ENCODE data around the gene DGKZ.
"Not testable (repeated sequence)": the region's sequence is repeated elsewhere in the genome, so short reads cannot be mapped to it uniquely, and the experiment has no call there.

DGKZ gene

GRCh38 chr11:46375392-46376101 is 28.3 kb downstream of the DGKZ start:
- Histone ChIP-seq H3K4me1 (ENCODE audit: control insufficient read depth, insufficient read depth, low read length) (no peaks in the 10 kb centered on the region), H3K9me3 (ENCODE audit: control insufficient read depth, low read length) (no peaks in the 10 kb centered on the region), H3K36me3 (ENCODE audit: control insufficient read depth, insufficient read depth, low read length) (no peaks in the 10 kb centered on the region), H3K27me3 (ENCODE audit: control insufficient read depth, insufficient read depth, low read length) (no peaks in the 10 kb centered on the region), H3K4me3 (ENCODE audit: low read length) (no peak overlapping the region), H3K9ac (ENCODE audit: low read length) (no peak overlapping the region)

GRCh38 chr11:46376258-46377050 is 29.2 kb downstream of the DGKZ start:
- H3K9me3 ChIP-seq (ENCODE audit: control insufficient read depth, low read length), result no peaks in the 10 kb centered on the region
- H3K36me3 ChIP-seq (ENCODE audit: control insufficient read depth, insufficient read depth, low read length), result no peaks in the 10 kb centered on the region
- H3K9ac ChIP-seq (ENCODE audit: low read length), result no peak overlapping the region
- H3K4me1 ChIP-seq (ENCODE audit: control insufficient read depth, insufficient read depth, low read length), result no peaks in the 10 kb centered on the region
- H3K4me3 ChIP-seq (ENCODE audit: low read length), result no peak overlapping the region
- H3K27me3 ChIP-seq (ENCODE audit: control insufficient read depth, insufficient read depth, low read length), result no peaks in the 10 kb centered on the region

- H3K27me3 ChIP-seq (ENCODE audit: control insufficient read depth, insufficient read depth, low read length), result peaks cover 7% of the 10 kb centered on the region
- H3K4me1 ChIP-seq (ENCODE audit: control insufficient read depth, insufficient read depth, low read length), result peaks cover 6% of the 10 kb centered on the region
- no peaks in the 10 kb centered on the region for H3K9me3 ChIP-seq (ENCODE audit: control insufficient read depth, low read length)
- H3K9ac ChIP-seq (ENCODE audit: low read length), result no peak overlapping the region
- H3K36me3 ChIP-seq (ENCODE audit: control insufficient read depth, insufficient read depth, low read length), result no peaks in the 10 kb centered on the region
- H3K4me3 ChIP-seq (ENCODE audit: low read length), result no peak overlapping the region
These were observed 30.0 kb downstream of the DGKZ start for GRCh38 chr11:46377290-46377689.

GRCh38 chr11:46377831-46378230 is 30.6 kb downstream of the DGKZ start:
- Histone ChIP-seq H3K9me3 (ENCODE audit: control insufficient read depth, low read length) (no peaks in the 10 kb centered on the region), H3K4me1 (ENCODE audit: control insufficient read depth, insufficient read depth, low read length) (peaks cover 11% of the 10 kb centered on the region), H3K4me3 (ENCODE audit: low read length) (no peak overlapping the region), H3K36me3 (ENCODE audit: control insufficient read depth, insufficient read depth, low read length) (no peaks in the 10 kb centered on the region), H3K27me3 (ENCODE audit: control insufficient read depth, insufficient read depth, low read length) (peaks cover 12% of the 10 kb centered on the region), H3K9ac (ENCODE audit: low read length) (no peak overlapping the region)

- Histone ChIP-seq H3K27me3 (ENCODE audit: control insufficient read depth, insufficient read depth, low read length) (peaks cover 16% of the 10 kb centered on the region), H3K36me3 (ENCODE audit: control insufficient read depth, insufficient read depth, low read length) (no peaks in the 10 kb centered on the region)
These were observed 31.0 kb downstream of the DGKZ start for GRCh38 chr11:46378296-46378695.

GRCh38 chr11:46378811-46379481 is 31.7 kb downstream of the DGKZ start:
- Histone ChIP-seq H3K27me3 (ENCODE audit: control insufficient read depth, insufficient read depth, low read length) (peaks cover 16% of the 10 kb centered on the region), H3K36me3 (ENCODE audit: control insufficient read depth, insufficient read depth, low read length) (no peaks in the 10 kb centered on the region), H3K4me1 (ENCODE audit: control insufficient read depth, insufficient read depth, low read length) (peaks cover 22% of the 10 kb centered on the region), H3K9ac (ENCODE audit: low read length) (no peak overlapping the region), H3K9me3 (ENCODE audit: control insufficient read depth, low read length) (no peaks in the 10 kb centered on the region), H3K4me3 (ENCODE audit: low read length) (no peak overlapping the region)

More at GRCh38 chr11:46378296-46378695, 31.0 kb downstream of the DGKZ start:
- no peak overlapping the region for H3K4me3 ChIP-seq (ENCODE audit: low read length)
- H3K9me3 ChIP-seq (ENCODE audit: control insufficient read depth, low read length), result no peaks in the 10 kb centered on the region
- peaks cover 16% of the 10 kb centered on the region for H3K4me1 ChIP-seq (ENCODE audit: control insufficient read depth, insufficient read depth, low read length)
- no peak overlapping the region for H3K9ac ChIP-seq (ENCODE audit: low read length)

GRCh38 chr11:46379482-46380293 is 32.4 kb downstream of the DGKZ start:
- not testable (repeated sequence) for H3K9ac ChIP-seq (ENCODE audit: low read length); H3K36me3 ChIP-seq (ENCODE audit: control insufficient read depth, insufficient read depth, low read length); H3K9me3 ChIP-seq (ENCODE audit: control insufficient read depth, low read length); H3K4me3 ChIP-seq (ENCODE audit: low read length)
- Histone ChIP-seq H3K27me3 (ENCODE audit: control insufficient read depth, insufficient read depth, low read length) (peaks cover 16% of the 10 kb centered on the region), H3K4me1 (ENCODE audit: control insufficient read depth, insufficient read depth, low read length) (peaks cover 27% of the 10 kb centered on the region)

- H3K4me3 ChIP-seq (ENCODE audit: low read length), result peak overlapping the region; percentile 63
- H3K9me3 ChIP-seq (ENCODE audit: control insufficient read depth, low read length), result no peaks in the 10 kb centered on the region
- H3K4me1 ChIP-seq (ENCODE audit: control insufficient read depth, insufficient read depth, low read length), result peaks cover 35% of the 10 kb centered on the region
- H3K9ac ChIP-seq (ENCODE audit: low read length), result peak overlapping the region; percentile 91
- H3K36me3 ChIP-seq (ENCODE audit: control insufficient read depth, insufficient read depth, low read length), result no peaks in the 10 kb centered on the region
- peaks cover 16% of the 10 kb centered on the region for H3K27me3 ChIP-seq (ENCODE audit: control insufficient read depth, insufficient read depth, low read length)
These were observed 33.2 kb downstream of the DGKZ start for GRCh38 chr11:46380340-46381047.

- H3K4me1 ChIP-seq (ENCODE audit: control insufficient read depth, insufficient read depth, low read length), result peaks cover 35% of the 10 kb centered on the region
These were observed 34.0 kb downstream of the DGKZ start, which contains the start of gene MDK for GRCh38 chr11:46381048-46381818. TSS of gene MDK (plus strand) at chr11:46381669. CDS start at chr11:46382058, 389 bp downstream.

GRCh38 chr11:46381819-46382645 is 34.8 kb downstream of the DGKZ start:
- Histone ChIP-seq H3K27me3 (ENCODE audit: control insufficient read depth, insufficient read depth, low read length) (peaks cover 18% of the 10 kb centered on the region), H3K9me3 (ENCODE audit: control insufficient read depth, low read length) (no peaks in the 10 kb centered on the region), H3K9ac (ENCODE audit: low read length) (peak overlapping the region; percentile 57), H3K4me1 (ENCODE audit: control insufficient read depth, insufficient read depth, low read length) (peaks cover 41% of the 10 kb centered on the region), H3K36me3 (ENCODE audit: control insufficient read depth, insufficient read depth, low read length) (no peaks in the 10 kb centered on the region), H3K4me3 (ENCODE audit: low read length) (peak overlapping the region; percentile 36)

More at GRCh38 chr11:46381048-46381818, 34.0 kb downstream of the DGKZ start, which contains the start of gene MDK:
- Histone ChIP-seq H3K9ac (ENCODE audit: low read length) (peak within 1 kb of the TSS; percentile 91), H3K4me3 (ENCODE audit: low read length) (peak within 1 kb of the TSS; percentile 63), H3K36me3 (ENCODE audit: control insufficient read depth, insufficient read depth, low read length) (no peaks in the 10 kb centered on the region), H3K27me3 (ENCODE audit: control insufficient read depth, insufficient read depth, low read length) (peaks cover 16% of the 10 kb centered on the region), H3K9me3 (ENCODE audit: control insufficient read depth, low read length) (no peaks in the 10 kb centered on the region)
